ENCODE data around the gene PSD4.

GRCh38 chr2:113198048-113198789 lies 24.4 kb downstream of the PSD4 start:
- TF ChIP-seq SP1 (IDR thresholded peaks at IDR 0.05): no peak
- no peak for TF ChIP-seq PKNOX1 (IDR thresholded peaks at IDR 0.05)
- no peak for TF ChIP-seq FOXK2 (IDR thresholded peaks at IDR 0.05)
- no peak for TF ChIP-seq SUZ12 (IDR thresholded peaks at IDR 0.05)
- no peak for TF ChIP-seq FOXM1 (IDR thresholded peaks at IDR 0.05; ENCODE audit: borderline replicate concordance)
